Ishikawa (cell line): Measurements from ENCODE around the gene KCNC1.

Source experiments
- CEBPB ChIP-seq: IDR thresholded peaks from 2 replicates; pipeline ENCODE4 v1.6.1; 2012
- FOXM1 ChIP-seq: IDR thresholded peaks from 2 replicates; pipeline ENCODE4 v1.6.1; 2012; ENCODE audit warnings: low read depth, borderline replicate concordance
- MAX ChIP-seq: IDR thresholded peaks from 2 replicates; pipeline ENCODE4 v1.6.1; 2012
- RAD21 ChIP-seq: IDR thresholded peaks from 2 replicates; pipeline ENCODE4 v1.6.1; 2012; ENCODE audit warnings: low read depth
- TCF12 ChIP-seq: IDR thresholded peaks from 2 replicates; pipeline ENCODE4 v1.6.1; 2012; ENCODE audit warnings: low read depth
- USF1 ChIP-seq: IDR thresholded peaks from 2 replicates; pipeline ENCODE4 v1.6.1; 2012
- YY1 ChIP-seq: IDR thresholded peaks from 2 replicates; pipeline ENCODE4 v1.6.1; 2012; ENCODE audit warnings: low read depth
- ZBTB7A ChIP-seq: IDR thresholded peaks from 2 replicates; pipeline ENCODE4 v1.6.1; 2012; ENCODE audit warnings: low read depth

DNA sequence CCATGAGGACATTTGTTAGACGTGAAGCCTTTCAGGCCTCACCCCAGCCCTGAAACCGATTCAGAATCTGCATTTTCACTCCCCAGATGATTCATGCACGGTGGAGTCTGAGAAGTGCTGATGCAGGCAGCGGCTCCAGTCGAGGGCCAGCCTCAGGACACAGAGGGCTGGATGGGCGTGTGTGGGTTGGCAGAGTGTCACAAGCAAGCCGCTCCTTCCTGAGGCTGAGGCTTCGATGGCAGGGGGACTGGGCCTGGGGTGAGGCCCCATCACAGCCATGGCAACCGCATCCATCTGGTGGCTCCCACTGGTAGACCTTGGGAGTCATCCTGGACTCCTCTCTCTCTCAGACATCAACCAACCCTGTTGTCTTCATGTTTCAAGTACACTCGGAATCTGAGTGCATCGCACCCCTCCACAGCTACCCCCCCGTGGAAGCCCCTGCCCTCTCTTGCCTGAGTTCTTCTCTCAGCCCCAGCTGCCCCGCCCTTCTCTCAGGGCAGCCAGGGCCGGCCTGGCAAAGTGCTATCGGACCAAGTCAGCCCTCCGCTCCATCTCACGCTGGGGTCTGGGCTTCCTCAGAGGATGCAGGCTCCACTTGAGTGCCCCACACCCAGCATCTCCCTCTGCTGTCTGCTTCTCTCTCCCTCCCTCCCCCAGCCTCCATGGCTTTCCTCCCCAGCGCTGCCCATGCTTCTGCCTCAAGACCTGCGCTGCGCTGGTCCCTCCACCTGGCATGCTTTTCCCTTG is 10.6 kb downstream of the KCNC1 start:
- no peak for TF ChIP-seq ZBTB7A
- no peak for TF ChIP-seq YY1
- TF ChIP-seq MAX = no peak
- TF ChIP-seq CEBPB = no peak
- no peak for TF ChIP-seq RAD21
- no peak for TF ChIP-seq USF1
- no peak for TF ChIP-seq FOXM1
- no peak for TF ChIP-seq TCF12
